ENCODE data around the gene HBD. TPM values are rescaled to one million over a fixed set of nuclear protein-coding genes. Genes with fewer than 3 reads are reported as not detected.

The HBD gene
- total RNA-seq, 1 donor from 2014 or later = not detected

DNA sequence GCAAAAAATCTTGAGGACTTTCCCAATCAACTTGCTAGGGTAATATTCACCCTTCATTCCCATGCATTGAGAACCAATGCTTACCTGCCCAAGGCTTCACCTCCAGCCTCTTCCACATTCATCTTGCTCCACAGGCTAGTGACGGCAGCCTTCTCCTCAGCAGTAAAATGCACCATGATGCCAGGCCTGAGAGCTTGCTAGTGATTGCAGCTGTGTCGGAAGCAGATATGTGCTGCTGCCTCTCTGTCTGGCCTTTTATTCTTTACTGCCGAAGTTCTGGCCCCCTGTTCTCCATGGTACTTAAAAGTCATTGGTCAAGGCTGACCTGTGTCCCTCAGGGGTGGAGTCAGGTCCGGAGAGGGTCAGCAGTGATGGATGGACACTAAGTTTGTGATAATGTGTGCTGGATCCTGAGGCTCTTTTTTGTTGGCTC is 35.4 kb upstream of the HBD start, which contains the start of gene HBE1:
HBE1 (minus strand) TSS at position 231 of the 433 bp plus-strand sequence; CDS start at position 176, 55 bp downstream.
- Histone ChIP-seq H3K79me2 (ENCODE audit: insufficient read depth, low read length) (no peaks in the 10 kb centered on the region), H3K4me3 (ENCODE audit: insufficient read depth, low read depth, low read length) (no peak within 1 kb of the TSS), H3K27ac (ENCODE audit: low read depth, low read length) (no peak within 1 kb of the TSS), H4K20me1 (ENCODE audit: insufficient read depth, low read length) (no peaks in the 10 kb centered on the region), H3K36me3 (ENCODE audit: insufficient read depth, low read length) (no peaks in the 10 kb centered on the region), H3K4me2 (ENCODE audit: low read length) (no peak within 1 kb of the TSS), H3K9ac (ENCODE audit: low read length) (no peak within 1 kb of the TSS), H3K9me3 (ENCODE audit: insufficient read depth, low read depth, low read length) (no peaks in the 10 kb centered on the region), H2AFZ (ENCODE audit: low read depth, low read length) (no peak within 1 kb of the TSS), H3K27me3 (ENCODE audit: insufficient read depth, low read length) (no peaks in the 10 kb centered on the region), H3K4me1 (ENCODE audit: insufficient read depth, low read length) (no peaks in the 10 kb centered on the region)
- peaks cover 5% of the 10 kb centered on the region for H3K4me1 Mint-ChIP-seq (ENCODE audit: low read depth, unreplicated experiment)
- no peaks in the 10 kb centered on the region for H3K36me3 Mint-ChIP-seq (ENCODE audit: low read depth, unreplicated experiment)
- H3K27ac Mint-ChIP-seq (ENCODE audit: unreplicated experiment) = no peak within 1 kb of the TSS
- no peak within 1 kb of the TSS for H3K4me3 Mint-ChIP-seq (ENCODE audit: unreplicated experiment)
- no peak for TF ChIP-seq EZH2 (IDR thresholded peaks at IDR 0.05; ENCODE audit: insufficient read depth, low read length)
- TF ChIP-seq, protein P1, sequence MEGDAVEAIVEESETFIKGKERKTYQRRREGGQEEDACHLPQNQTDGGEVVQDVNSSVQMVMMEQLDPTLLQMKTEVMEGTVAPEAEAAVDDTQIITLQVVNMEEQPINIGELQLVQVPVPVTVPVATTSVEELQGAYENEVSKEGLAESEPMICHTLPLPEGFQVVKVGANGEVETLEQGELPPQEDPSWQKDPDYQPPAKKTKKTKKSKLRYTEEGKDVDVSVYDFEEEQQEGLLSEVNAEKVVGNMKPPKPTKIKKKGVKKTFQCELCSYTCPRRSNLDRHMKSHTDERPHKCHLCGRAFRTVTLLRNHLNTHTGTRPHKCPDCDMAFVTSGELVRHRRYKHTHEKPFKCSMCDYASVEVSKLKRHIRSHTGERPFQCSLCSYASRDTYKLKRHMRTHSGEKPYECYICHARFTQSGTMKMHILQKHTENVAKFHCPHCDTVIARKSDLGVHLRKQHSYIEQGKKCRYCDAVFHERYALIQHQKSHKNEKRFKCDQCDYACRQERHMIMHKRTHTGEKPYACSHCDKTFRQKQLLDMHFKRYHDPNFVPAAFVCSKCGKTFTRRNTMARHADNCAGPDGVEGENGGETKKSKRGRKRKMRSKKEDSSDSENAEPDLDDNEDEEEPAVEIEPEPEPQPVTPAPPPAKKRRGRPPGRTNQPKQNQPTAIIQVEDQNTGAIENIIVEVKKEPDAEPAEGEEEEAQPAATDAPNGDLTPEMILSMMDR (IDR thresholded peaks at IDR 0.05; ENCODE audit: insufficient read depth, low read depth, low read length) = no peak
- H3K27me3 Mint-ChIP-seq (ENCODE audit: low read depth, unreplicated experiment) = no peaks in the 10 kb centered on the region
- DNase-seq (ENCODE audit: low read depth) = no peak
- no peak for FAIRE-seq
- no peaks in the 10 kb centered on the region for H3K9me3 Mint-ChIP-seq (ENCODE audit: unreplicated experiment)

DNA sequence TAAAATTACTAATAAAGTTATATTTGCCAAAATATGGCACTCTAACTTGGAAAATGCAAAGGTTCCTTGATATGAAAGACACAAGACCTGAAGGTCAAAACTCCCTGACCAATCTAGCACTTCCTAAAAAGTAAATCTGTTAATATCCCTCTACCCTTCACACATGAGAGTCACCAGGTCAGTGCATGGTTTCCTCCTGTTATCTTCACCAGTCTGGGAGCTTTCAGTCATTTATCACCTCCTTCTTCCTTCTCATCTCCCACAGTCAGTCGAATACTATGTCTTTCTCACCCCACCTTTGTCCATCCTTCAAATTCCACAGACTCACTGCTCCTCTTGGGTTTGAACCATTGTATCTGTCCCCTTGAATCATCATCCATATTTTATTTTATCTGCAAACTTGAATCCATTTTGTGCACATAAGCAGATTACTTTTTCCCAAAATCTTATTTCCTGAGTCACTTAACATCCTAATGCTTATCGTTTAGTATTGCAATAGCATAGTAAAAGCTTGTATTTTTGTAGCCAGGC is 32.8 kb upstream of the HBD start:
- Histone ChIP-seq H3K9me3 (ENCODE audit: insufficient read depth, low read depth, low read length) (no peaks in the 10 kb centered on the region), H3K36me3 (ENCODE audit: insufficient read depth, low read length) (no peaks in the 10 kb centered on the region), H3K4me2 (ENCODE audit: low read length) (no peak overlapping the region), H3K79me2 (ENCODE audit: insufficient read depth, low read length) (no peaks in the 10 kb centered on the region), H3K4me1 (ENCODE audit: insufficient read depth, low read length) (no peaks in the 10 kb centered on the region), H2AFZ (ENCODE audit: low read depth, low read length) (no peak overlapping the region), H4K20me1 (ENCODE audit: insufficient read depth, low read length) (no peaks in the 10 kb centered on the region), H3K4me3 (ENCODE audit: insufficient read depth, low read depth, low read length) (no peak overlapping the region), H3K27me3 (ENCODE audit: insufficient read depth, low read length) (peaks cover 3% of the 10 kb centered on the region), H3K9ac (ENCODE audit: low read length) (no peak overlapping the region), H3K27ac (ENCODE audit: low read depth, low read length) (no peak overlapping the region)
- no peaks in the 10 kb centered on the region for H3K36me3 Mint-ChIP-seq (ENCODE audit: low read depth, unreplicated experiment)
- DNase-seq (ENCODE audit: low read depth) = no peak
- no peaks in the 10 kb centered on the region for H3K4me1 Mint-ChIP-seq (ENCODE audit: low read depth, unreplicated experiment)
- no peaks in the 10 kb centered on the region for H3K27me3 Mint-ChIP-seq (ENCODE audit: low read depth, unreplicated experiment)
- no peak overlapping the region for H3K4me3 Mint-ChIP-seq (ENCODE audit: unreplicated experiment)
- H3K27ac Mint-ChIP-seq (ENCODE audit: unreplicated experiment) = no peak overlapping the region
- FAIRE-seq = no peak
- peaks cover 2% of the 10 kb centered on the region for H3K9me3 Mint-ChIP-seq (ENCODE audit: unreplicated experiment)
- TF ChIP-seq, protein P1 (IDR thresholded peaks at IDR 0.05; ENCODE audit: insufficient read depth, low read depth, low read length) = no peak
- no peak for TF ChIP-seq EZH2 (IDR thresholded peaks at IDR 0.05; ENCODE audit: insufficient read depth, low read length)

DNA sequence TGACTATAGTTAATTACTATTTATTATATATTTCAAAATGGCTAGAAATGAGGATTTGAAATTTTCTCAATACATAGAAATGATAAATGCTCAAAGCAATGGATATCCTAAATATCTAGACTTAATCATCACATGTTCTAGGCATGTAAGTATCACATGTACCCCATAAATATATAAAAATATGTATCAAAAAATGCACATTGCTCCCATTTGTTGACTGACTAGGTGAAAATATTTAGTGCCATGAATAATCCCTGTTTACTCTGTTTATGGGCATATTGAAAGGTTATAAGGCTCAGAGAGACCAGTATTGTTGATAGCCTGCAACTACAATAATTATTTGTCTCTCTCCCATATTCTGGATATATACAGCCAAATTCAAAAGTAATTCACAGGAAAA is 32.3 kb upstream of the HBD start:
- no peak overlapping the region for H3K9ac ChIP-seq (ENCODE audit: low read length)
- no peak for DNase-seq (ENCODE audit: low read depth)

More for the DNA sequence above, 32.3 kb upstream of the HBD start:
- Histone ChIP-seq H3K79me2 (ENCODE audit: insufficient read depth, low read length) (no peaks in the 10 kb centered on the region), H3K4me3 (ENCODE audit: insufficient read depth, low read depth, low read length) (no peak overlapping the region), H3K27ac (ENCODE audit: low read depth, low read length) (no peak overlapping the region), H3K4me2 (ENCODE audit: low read length) (no peak overlapping the region), H3K4me1 (ENCODE audit: insufficient read depth, low read length) (no peaks in the 10 kb centered on the region), H2AFZ (ENCODE audit: low read depth, low read length) (no peak overlapping the region), H3K27me3 (ENCODE audit: insufficient read depth, low read length) (peaks cover 3% of the 10 kb centered on the region), H3K9me3 (ENCODE audit: insufficient read depth, low read depth, low read length) (no peaks in the 10 kb centered on the region), H3K36me3 (ENCODE audit: insufficient read depth, low read length) (no peaks in the 10 kb centered on the region), H4K20me1 (ENCODE audit: insufficient read depth, low read length) (no peaks in the 10 kb centered on the region)
- H3K27ac Mint-ChIP-seq (ENCODE audit: unreplicated experiment) = no peak overlapping the region
- TF ChIP-seq, protein P1 (IDR thresholded peaks at IDR 0.05; ENCODE audit: insufficient read depth, low read depth, low read length) = no peak
- no peak for TF ChIP-seq EZH2 (IDR thresholded peaks at IDR 0.05; ENCODE audit: insufficient read depth, low read length)
- H3K27me3 Mint-ChIP-seq (ENCODE audit: low read depth, unreplicated experiment) = no peaks in the 10 kb centered on the region
- no peak overlapping the region for H3K4me3 Mint-ChIP-seq (ENCODE audit: unreplicated experiment)
- H3K9me3 Mint-ChIP-seq (ENCODE audit: unreplicated experiment) = peaks cover 2% of the 10 kb centered on the region
- FAIRE-seq = no peak
- H3K36me3 Mint-ChIP-seq (ENCODE audit: low read depth, unreplicated experiment) = no peaks in the 10 kb centered on the region
- H3K4me1 Mint-ChIP-seq (ENCODE audit: low read depth, unreplicated experiment) = no peaks in the 10 kb centered on the region
